ENCODE data around the gene OAF.

- TF ChIP-seq CTCF (IDR thresholded peaks at IDR 0.05 in 2 of 3, conservative IDR thresholded peaks at IDR 0.05 in 1 of 3; ENCODE audit: borderline replicate concordance in 1 of 3, insufficient read depth in 1 of 3, low read depth in 2 of 3, low read length in 2 of 3): no peak
- no peak for TF ChIP-seq POLR2A (IDR thresholded peaks at IDR 0.05; ENCODE audit: borderline replicate concordance, extremely low read depth, insufficient read depth, insufficient read length)
Measured at GRCh38 chr11:120188371-120188770, 22.5 kb upstream of the OAF start.

Measured in HCT116 (cell line).